CD4-positive, alpha-beta T cell treated with Interleukin-21 for 1 hour (primary cell): Measurements from ENCODE around the gene CCDC61.

Experiments used
- DNase-seq: peaks from one replicate; pipeline ENCODE4 v3.0.0-alpha.2; 2020

Gene CCDC61

GRCh38 chr19:45973553-45974338 is 21.5 kb upstream of the CCDC61 start, which contains the start of gene NOVA2:
TSS of gene NOVA2 (minus strand) at chr19:45973865. CDS start at chr19:45973351, 514 bp downstream.
- no peak for DNase-seq

GRCh38 chr19:45975306-45976070 is 19.8 kb upstream of the CCDC61 start:
- no peak for DNase-seq

GRCh38 chr19:45976178-45976577 is 19.1 kb upstream of the CCDC61 start:
- DNase-seq = no peak

- no peak for DNase-seq
These were observed 17.1 kb upstream of the CCDC61 start for GRCh38 chr19:45978156-45978555.

GRCh38 chr19:45981350-45981749 is 13.9 kb upstream of the CCDC61 start:
- no peak for DNase-seq

GRCh38 chr19:45985321-45985720 is 9.9 kb upstream of the CCDC61 start:
- DNase-seq = no peak

GRCh38 chr19:45990113-45990728 is 5.0 kb upstream of the CCDC61 start:
- no peak for DNase-seq

GRCh38 chr19:45994456-45994997 is 740 bp upstream of the CCDC61 start:
- DNase-seq = no peak

GRCh38 chr19:45995715-45996385 is 583 bp downstream of the CCDC61 start:
- no peak for DNase-seq

GRCh38 chr19:45996933-45997332 is 1.7 kb downstream of the CCDC61 start:
- DNase-seq = no peak

GRCh38 chr19:45998834-45999233 is 3.6 kb downstream of the CCDC61 start:
- DNase-seq = no peak

- DNase-seq = no peak
These were observed 4.4 kb downstream of the CCDC61 start for GRCh38 chr19:45999653-46000121.

- peak; percentile 85 for DNase-seq
These were observed 5.4 kb downstream of the CCDC61 start for GRCh38 chr19:46000491-46001246.

- DNase-seq = no peak
These were observed 7.5 kb downstream of the CCDC61 start for GRCh38 chr19:46002678-46003275.

GRCh38 chr19:46006411-46006810 is 11.1 kb downstream of the CCDC61 start:
- no peak for DNase-seq

GRCh38 chr19:46009530-46010510 is 14.6 kb downstream of the CCDC61 start:
- peak; percentile 68 for DNase-seq

GRCh38 chr19:46014534-46014933 is 19.3 kb downstream of the CCDC61 start:
- no peak for DNase-seq

- DNase-seq = peak; percentile 68
These were observed 19.8 kb downstream of the CCDC61 start for GRCh38 chr19:46014941-46015686.

GRCh38 chr19:46015687-46016425 is 20.6 kb downstream of the CCDC61 start:
- DNase-seq = peak; percentile 49
